GM08714 (cell line): Measurements from ENCODE around the gene AIF1.

ENCODE experiments used
- H3K4me3 ChIP-seq: fragments of 200-500 bp; sonication (Bioruptor generic); 2 replicates; pipeline ENCODE4 v1.5.1; 2014; ENCODE audit warnings: mild to moderate bottlenecking, low read length, inconsistent platforms
- ZNF274 ChIP-seq: IDR thresholded peaks from 2 replicates; pipeline ENCODE4 v1.6.1; 2012; ENCODE audit warnings: mild to moderate bottlenecking, low read depth, low read length

The AIF1 gene

GRCh38 chr6:31620586-31621319, 5.7 kb downstream of the AIF1 start, which contains the start of gene PRRC2A:
Gene PRRC2A, plus strand, starts transcription at chr6:31620715. Its CDS starts 2,075 bp downstream, at chr6:31622790.
- TF ChIP-seq ZNF274, result no peak
- peak within 1 kb of the TSS; percentile 99 for H3K4me3 ChIP-seq

- no peak for TF ChIP-seq ZNF274
- H3K4me3 ChIP-seq, result peak overlapping the region; percentile 99
Observed at GRCh38 chr6:31621320-31621939, 6.4 kb downstream of the AIF1 start.

GRCh38 chr6:31621991-31622390, 7.0 kb downstream of the AIF1 start:
- no peak for TF ChIP-seq ZNF274
- H3K4me3 ChIP-seq, result peak overlapping the region; percentile 99

GRCh38 chr6:31622684-31623091, 7.7 kb downstream of the AIF1 start:
- no peak overlapping the region; the same call in 1 of the 2 replicates for H3K4me3 ChIP-seq

GRCh38 chr6:31624070-31624469, 9.0 kb downstream of the AIF1 start:
- TF ChIP-seq ZNF274, result no peak
- no peak overlapping the region for H3K4me3 ChIP-seq

More at GRCh38 chr6:31622684-31623091, 7.7 kb downstream of the AIF1 start:
- no peak for TF ChIP-seq ZNF274

- H3K4me3 ChIP-seq, result no peak overlapping the region
- no peak for TF ChIP-seq ZNF274
Observed at GRCh38 chr6:31626952-31627351, 11.9 kb downstream of the AIF1 start.

- TF ChIP-seq ZNF274, result no peak
- H3K4me3 ChIP-seq, result no peak overlapping the region
Observed at GRCh38 chr6:31627690-31628287, 12.8 kb downstream of the AIF1 start.

- H3K4me3 ChIP-seq, result no peak overlapping the region
- no peak for TF ChIP-seq ZNF274
Observed at GRCh38 chr6:31629014-31629413, 14.0 kb downstream of the AIF1 start.

- no peak for TF ChIP-seq ZNF274
- no peak overlapping the region for H3K4me3 ChIP-seq
Observed at GRCh38 chr6:31630177-31630934, 15.3 kb downstream of the AIF1 start.

GRCh38 chr6:31631209-31631608, 16.2 kb downstream of the AIF1 start:
- no peak overlapping the region for H3K4me3 ChIP-seq
- no peak for TF ChIP-seq ZNF274

GRCh38 chr6:31631681-31632278, 16.7 kb downstream of the AIF1 start:
- no peak overlapping the region for H3K4me3 ChIP-seq
- TF ChIP-seq ZNF274, result no peak

GRCh38 chr6:31632279-31632946, 17.4 kb downstream of the AIF1 start:
- TF ChIP-seq ZNF274, result no peak

GRCh38 chr6:31633447-31633846, 18.4 kb downstream of the AIF1 start:
- no peak overlapping the region for H3K4me3 ChIP-seq
- TF ChIP-seq ZNF274, result no peak

More at GRCh38 chr6:31632279-31632946, 17.4 kb downstream of the AIF1 start:
- H3K4me3 ChIP-seq, result no peak overlapping the region

GRCh38 chr6:31634131-31634530, 19.1 kb downstream of the AIF1 start:
- no peak overlapping the region for H3K4me3 ChIP-seq
- no peak for TF ChIP-seq ZNF274
